A673 (cell line): ENCODE measurements around the gene ATP2B3. TPM values are rescaled to one million over a fixed set of nuclear protein-coding genes. Genes with fewer than 3 reads are reported as not detected.

ENCODE experiments used
- BruUV-seq: library from RNA; stranded (reverse); fragments of 400-500 nt; replicated peaks from 2 replicates; lab custom pipeline; 2021; lab: Mats Ljungman, UMichigan
- CTCF ChIA-PET: fragments of 300-600 bp; sonication (Branson Sonifier 250); formaldehyde crosslinking; loops from one replicate; lab custom pipeline; 2022; ENCODE audit warnings: antibody characterized with exemption; lab: Charles Lee
- POLR2A ChIA-PET: fragments of 300-600 bp; sonication (Branson Sonifier 250); formaldehyde crosslinking; loops from one replicate; lab custom pipeline; 2022; ENCODE audit warnings: antibody characterized with exemption; ENCODE audit not compliant: low non-redundant PET; lab: Charles Lee
- DNase-seq: peaks from one replicate; pipeline ENCODE4 v3.0.0-alpha.2; 2015; ENCODE audit warnings: low spot score
- H3K27ac ChIP-seq: fragments of 200-600 bp; sonication (generic); 2 replicates; pipeline ENCODE4 v1.5.1; 2016; ENCODE audit warnings: mixed run types, low read depth, mild to moderate bottlenecking, mixed read lengths, antibody characterized with exemption, low read length; ENCODE audit not compliant: poor library complexity, severe bottlenecking
- H3K27me3 ChIP-seq: fragments of 200-600 bp; sonication (generic); replicated peaks from 2 replicates; pipeline ENCODE4 v1.6.1; 2017; ENCODE audit warnings: mixed run types, low read depth, mild to moderate bottlenecking, mixed read lengths, antibody characterized with exemption, low read length; ENCODE audit not compliant: insufficient read depth, poor library complexity
- H3K36me3 ChIP-seq: fragments of 200-600 bp; sonication (generic); 2 replicates; pipeline ENCODE4 v1.6.1; 2016; ENCODE audit warnings: mixed run types, mild to moderate bottlenecking, mixed read lengths, antibody characterized with exemption, low read length; ENCODE audit not compliant: insufficient read depth, poor library complexity, severe bottlenecking
- H3K4me1 ChIP-seq: fragments of 200-600 bp; sonication (generic); 2 replicates; pipeline ENCODE4 v1.6.1; 2017; ENCODE audit warnings: mixed run types, mild to moderate bottlenecking, mixed read lengths, antibody characterized with exemption, low read length; ENCODE audit not compliant: insufficient read depth, poor library complexity, severe bottlenecking
- H3K4me3 ChIP-seq: fragments of 200-600 bp; sonication (generic); 2 replicates; pipeline ENCODE4 v1.5.1; 2016; ENCODE audit warnings: low read depth, mixed run types, mild to moderate bottlenecking, mixed read lengths, low read length; ENCODE audit not compliant: poor library complexity, severe bottlenecking
- H3K9me3 ChIP-seq: fragments of 200-600 bp; sonication (generic); 2 replicates; pipeline ENCODE4 v1.6.1; 2016; ENCODE audit warnings: mixed run types, low read depth, mild to moderate bottlenecking, mixed read lengths, antibody characterized with exemption, low read length; ENCODE audit not compliant: poor library complexity, severe bottlenecking
- CTCF ChIP-seq: fragments of 300-800, 200-600 bp; sonication (generic); conservative IDR thresholded peaks from 2 replicates; pipeline ENCODE4 v1.5.1; 2017; ENCODE audit warnings: low read depth, mild to moderate bottlenecking, antibody characterized with exemption, low read length, moderate library complexity, mixed read lengths
- EZH2 ChIP-seq: fragments of 200-600 bp; sonication (generic); IDR thresholded peaks from 2 replicates; pipeline ENCODE4 v1.6.1; 2017; ENCODE audit warnings: borderline replicate concordance, low read depth, mild to moderate bottlenecking, mixed read lengths, antibody characterized with exemption, low read length; ENCODE audit not compliant: poor library complexity, severe bottlenecking
- intact Hi-C: fragments of 100-400 bp; cut with micrococcal nuclease; formaldehyde crosslinking; loops from one replicate; pipeline ENCODE4 v1.10.0; 2022; ENCODE audit not compliant: unreplicated experiment
- total RNA-seq: library from RNA; stranded (reverse); gene quantifications from 2 replicates; pipeline ENCODE4 v1.2.3, GENCODE V29; 2021

The ATP2B3 gene
- total RNA-seq, 1 experiment from 2014 or later, result 0.11 TPM

GRCh38 chrX:153571534-153571908 is 54.1 kb downstream of the ATP2B3 start:
- H3K9me3 ChIP-seq, result no peaks in the 10 kb centered on the region
- H3K36me3 ChIP-seq, result no peaks in the 10 kb centered on the region
- no peaks in the 10 kb centered on the region for H3K4me1 ChIP-seq
- POLR2A ChIA-PET, result no interaction called here
- intact Hi-C loops, result no loop called here
- TF ChIP-seq EZH2 (no peak), CTCF (no peak)
- no peak overlapping the region for H3K27ac ChIP-seq
- no peaks in the 10 kb centered on the region for H3K27me3 ChIP-seq
- DNase-seq, result no peak
- BruUV-seq, result no TSS peak
- CTCF ChIA-PET, result no interaction called here
- no peak overlapping the region for H3K4me3 ChIP-seq

DNA sequence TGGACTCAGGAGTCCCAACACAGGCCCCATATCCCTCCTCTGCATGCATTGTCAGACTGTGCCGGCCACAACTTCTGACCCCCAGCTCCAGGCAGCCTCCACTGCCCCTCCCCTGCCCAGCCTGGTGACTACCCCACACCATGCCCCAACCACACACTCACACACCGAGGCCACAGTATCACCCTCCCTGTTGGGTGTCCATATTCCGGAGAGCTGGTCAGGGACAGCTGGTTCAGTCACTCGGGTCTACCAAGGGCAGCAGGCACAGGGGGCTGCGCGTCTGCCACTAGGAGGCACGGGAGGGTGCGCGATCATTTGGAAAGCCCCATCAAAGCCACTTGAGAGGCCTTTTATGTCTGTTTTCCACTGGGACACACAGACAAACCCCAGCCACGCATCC is 55.2 kb downstream of the ATP2B3 start:
- DNase-seq, result no peak
- no TSS peak for BruUV-seq
- Histone ChIP-seq H3K9me3 (no peaks in the 10 kb centered on the region), H3K36me3 (no peaks in the 10 kb centered on the region), H3K27me3 (no peaks in the 10 kb centered on the region), H3K4me3 (no peak overlapping the region), H3K4me1 (no peaks in the 10 kb centered on the region), H3K27ac (no peak overlapping the region)
- ChIA-PET POLR2A (no interaction called here), CTCF (interaction anchor here (0.6 kb wide), 1 partner anchor 95 kb away, joined by 3 read pairs; no protein-coding TSS in a partner anchor)
- intact Hi-C loops, result no loop called here
- no peak for TF ChIP-seq EZH2
- TF ChIP-seq CTCF, result no peak

GRCh38 chrX:153573984-153574383 is 56.5 kb downstream of the ATP2B3 start:
- Histone ChIP-seq H3K27ac (no peak overlapping the region), H3K4me1 (no peaks in the 10 kb centered on the region), H3K36me3 (no peaks in the 10 kb centered on the region), H3K9me3 (no peaks in the 10 kb centered on the region), H3K4me3 (no peak overlapping the region), H3K27me3 (no peaks in the 10 kb centered on the region)
- POLR2A ChIA-PET, result no interaction called here
- BruUV-seq, result no TSS peak
- CTCF ChIA-PET, result no interaction called here
- intact Hi-C loops, result no loop called here
- TF ChIP-seq CTCF (no peak), EZH2 (no peak)
- DNase-seq, result peak; percentile 13
